ENCODE data around the gene HLCS. TPM values are rescaled to one million over a fixed set of nuclear protein-coding genes. Genes with fewer than 3 reads are reported as not detected.

HLCS gene
- total RNA-seq, 6 experiments from 2014 or later: 20.3 to 24.5 (median 22.2) TPM

DNA sequence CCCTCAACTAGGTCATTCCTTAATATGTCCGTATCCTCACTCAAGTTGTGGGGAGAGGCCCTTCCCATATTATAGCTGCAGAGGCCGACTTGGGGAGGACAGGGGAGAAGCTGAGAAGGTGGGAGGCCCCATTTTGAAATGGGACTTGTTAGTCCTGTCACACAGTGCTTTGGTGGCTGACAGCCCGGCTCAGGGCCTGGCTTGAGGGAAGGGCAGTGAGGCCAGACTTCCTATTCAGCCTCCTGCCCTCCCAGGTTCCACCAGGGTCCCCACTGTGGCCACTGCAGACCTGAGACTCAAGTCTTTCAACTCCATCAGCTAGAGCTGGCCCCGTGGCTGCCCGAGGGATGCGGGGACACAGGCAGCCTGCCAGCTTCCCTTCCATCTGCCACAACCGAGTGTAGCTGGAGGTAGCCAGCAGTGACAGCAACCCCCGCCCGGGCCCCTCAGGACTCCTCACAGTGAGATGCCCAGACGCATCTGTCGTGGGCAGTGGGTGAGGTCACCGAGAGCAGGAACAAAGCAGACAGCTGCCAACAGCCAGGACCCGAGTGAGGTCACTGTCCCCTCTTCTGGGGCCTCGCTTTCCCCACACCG lies 230.6 kb downstream of the HLCS start:
- peaks cover 40% of the 10 kb centered on the region for H3K27me3 Mint-ChIP-seq (ENCODE audit: insufficient read depth)
- H3K36me3 Mint-ChIP-seq (ENCODE audit: low read depth): no peaks in the 10 kb centered on the region
- no peak overlapping the region for H3K27ac Mint-ChIP-seq
- no peak for DNase-seq
- no peak overlapping the region for H3K4me3 Mint-ChIP-seq
- H3K4me1 Mint-ChIP-seq (ENCODE audit: low read depth): no peaks in the 10 kb centered on the region
- TF ChIP-seq, protein P1, sequence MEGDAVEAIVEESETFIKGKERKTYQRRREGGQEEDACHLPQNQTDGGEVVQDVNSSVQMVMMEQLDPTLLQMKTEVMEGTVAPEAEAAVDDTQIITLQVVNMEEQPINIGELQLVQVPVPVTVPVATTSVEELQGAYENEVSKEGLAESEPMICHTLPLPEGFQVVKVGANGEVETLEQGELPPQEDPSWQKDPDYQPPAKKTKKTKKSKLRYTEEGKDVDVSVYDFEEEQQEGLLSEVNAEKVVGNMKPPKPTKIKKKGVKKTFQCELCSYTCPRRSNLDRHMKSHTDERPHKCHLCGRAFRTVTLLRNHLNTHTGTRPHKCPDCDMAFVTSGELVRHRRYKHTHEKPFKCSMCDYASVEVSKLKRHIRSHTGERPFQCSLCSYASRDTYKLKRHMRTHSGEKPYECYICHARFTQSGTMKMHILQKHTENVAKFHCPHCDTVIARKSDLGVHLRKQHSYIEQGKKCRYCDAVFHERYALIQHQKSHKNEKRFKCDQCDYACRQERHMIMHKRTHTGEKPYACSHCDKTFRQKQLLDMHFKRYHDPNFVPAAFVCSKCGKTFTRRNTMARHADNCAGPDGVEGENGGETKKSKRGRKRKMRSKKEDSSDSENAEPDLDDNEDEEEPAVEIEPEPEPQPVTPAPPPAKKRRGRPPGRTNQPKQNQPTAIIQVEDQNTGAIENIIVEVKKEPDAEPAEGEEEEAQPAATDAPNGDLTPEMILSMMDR (IDR thresholded peaks at IDR 0.05): no peak
- peaks cover 4% of the 10 kb centered on the region; the same call in 1 of the 2 replicates for H3K9me3 Mint-ChIP-seq

GRCh38 chr21:36735201-36735515 lies 231.3 kb downstream of the HLCS start:
- no peaks in the 10 kb centered on the region for H3K4me1 Mint-ChIP-seq (ENCODE audit: low read depth)
- no peak for DNase-seq
- TF ChIP-seq, protein P1 (IDR thresholded peaks at IDR 0.05): no peak
- H3K36me3 Mint-ChIP-seq (ENCODE audit: low read depth): no peaks in the 10 kb centered on the region
- no peak overlapping the region for H3K4me3 Mint-ChIP-seq
- H3K9me3 Mint-ChIP-seq: peaks cover 4% of the 10 kb centered on the region; the same call in 1 of the 2 replicates
- peaks cover 46% of the 10 kb centered on the region for H3K27me3 Mint-ChIP-seq (ENCODE audit: insufficient read depth)
- H3K27ac Mint-ChIP-seq: no peak overlapping the region

GRCh38 chr21:36734367-36735200 lies 231.9 kb downstream of the HLCS start:
- Mint-ChIP-seq H3K36me3 (ENCODE audit: low read depth) (no peaks in the 10 kb centered on the region), H3K27ac (no peak overlapping the region), H3K27me3 (ENCODE audit: insufficient read depth) (peaks cover 46% of the 10 kb centered on the region), H3K4me1 (ENCODE audit: low read depth) (no peaks in the 10 kb centered on the region), H3K4me3 (no peak overlapping the region), H3K9me3 (peaks cover 4% of the 10 kb centered on the region; the same call in 1 of the 2 replicates)
- DNase-seq: no peak
- TF ChIP-seq, protein P1 (IDR thresholded peaks at IDR 0.05): no peak

- DNase-seq: no peak
- H3K27me3 Mint-ChIP-seq (ENCODE audit: insufficient read depth): peaks cover 44% of the 10 kb centered on the region
- TF ChIP-seq, protein P1 (IDR thresholded peaks at IDR 0.05): no peak
- no peaks in the 10 kb centered on the region for H3K4me1 Mint-ChIP-seq (ENCODE audit: low read depth)
- no peak overlapping the region for H3K4me3 Mint-ChIP-seq
- peaks cover 4% of the 10 kb centered on the region; the same call in 1 of the 2 replicates for H3K9me3 Mint-ChIP-seq
- no peak overlapping the region for H3K27ac Mint-ChIP-seq
- no peaks in the 10 kb centered on the region for H3K36me3 Mint-ChIP-seq (ENCODE audit: low read depth)
Measured at GRCh38 chr21:36733857-36734256, 232.6 kb downstream of the HLCS start.

DNA sequence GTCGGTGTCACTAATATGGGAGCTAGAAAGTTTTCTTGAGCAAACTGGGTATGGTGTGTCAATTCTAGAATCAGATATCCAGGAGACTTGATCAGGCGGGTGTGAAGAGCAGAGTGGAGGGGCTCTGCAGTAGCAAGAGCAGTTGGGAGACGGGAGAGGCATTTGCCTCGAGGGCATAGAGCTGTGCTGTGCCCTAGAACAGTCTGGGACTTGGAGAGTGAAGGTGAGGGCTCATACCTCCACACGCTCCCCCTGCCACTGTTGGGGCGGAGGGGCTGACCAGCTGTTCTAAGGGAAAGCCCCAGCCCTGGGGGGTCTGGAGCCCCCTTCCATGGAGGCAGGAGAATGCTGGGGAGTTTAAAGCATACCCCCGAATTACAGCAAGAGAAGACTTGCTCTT lies 233.7 kb downstream of the HLCS start:
- H3K4me3 Mint-ChIP-seq: no peak overlapping the region

More for the DNA sequence above, 233.7 kb downstream of the HLCS start:
- Mint-ChIP-seq H3K4me1 (ENCODE audit: low read depth) (no peaks in the 10 kb centered on the region), H3K9me3 (peaks cover 4% of the 10 kb centered on the region; the same call in 1 of the 2 replicates), H3K36me3 (ENCODE audit: low read depth) (no peaks in the 10 kb centered on the region), H3K27ac (no peak overlapping the region), H3K27me3 (ENCODE audit: insufficient read depth) (peaks cover 46% of the 10 kb centered on the region)
- DNase-seq: no peak
- TF ChIP-seq, protein P1 (IDR thresholded peaks at IDR 0.05): no peak

All from HFFc6 (cell line).